KMS-11 (cell line): Measurements from ENCODE around the gene FARS2.

Experiments
- H2AFZ ChIP-seq: fragments of 200-600 bp; sonication (generic); 2 replicates; pipeline ENCODE4 v1.6.1; 2016; ENCODE audit warnings: antibody characterized with exemption, mixed run types, low read depth
- H3K27ac ChIP-seq: fragments of 200-600 bp; sonication (generic); 2 replicates; pipeline ENCODE4 v1.6.1; 2016; ENCODE audit warnings: mild to moderate bottlenecking, mixed run types
- H3K27me3 ChIP-seq: fragments of 200-600 bp; sonication (generic); 2 replicates; pipeline ENCODE4 v1.6.1; 2017; ENCODE audit warnings: mild to moderate bottlenecking, low read depth, mixed run types, moderate library complexity; ENCODE audit not compliant: insufficient read depth
- H3K36me3 ChIP-seq: fragments of 200-600 bp; sonication (generic); 2 replicates; pipeline ENCODE4 v1.6.1; 2017; ENCODE audit warnings: mild to moderate bottlenecking, mixed run types; ENCODE audit not compliant: insufficient read depth
- H3K4me1 ChIP-seq: fragments of 200-600 bp; sonication (generic); 2 replicates; pipeline ENCODE4 v1.6.1; 2016; ENCODE audit warnings: mild to moderate bottlenecking, low read depth, mixed run types; ENCODE audit not compliant: poor library complexity, severe bottlenecking
- H3K4me2 ChIP-seq: fragments of 200-600 bp; sonication (generic); 2 replicates; pipeline ENCODE4 v1.7.0; 2016; ENCODE audit warnings: mild to moderate bottlenecking, mixed run types
- H3K4me3 ChIP-seq: fragments of 200-600 bp; sonication (generic); IDR thresholded peaks from 2 replicates; pipeline ENCODE4 v1.6.1; 2017; ENCODE audit warnings: low read depth, low read length, mixed read lengths; ENCODE audit not compliant: insufficient read depth
- H3K79me2 ChIP-seq: fragments of 200-600 bp; sonication (generic); 2 replicates; pipeline ENCODE4 v1.6.1; 2016; ENCODE audit warnings: low read depth, mixed run types; ENCODE audit not compliant: insufficient read depth
- H3K9ac ChIP-seq: fragments of 200-600 bp; sonication (generic); 2 replicates; pipeline ENCODE4 v1.6.1; 2016; ENCODE audit warnings: mild to moderate bottlenecking, mixed run types
- H4K20me1 ChIP-seq: fragments of 200-600 bp; sonication (generic); 2 replicates; pipeline ENCODE4 v1.6.1; 2016; ENCODE audit warnings: mild to moderate bottlenecking, mixed run types; ENCODE audit not compliant: insufficient read depth
- TF ChIP-seq, protein P1 (sequence below): fragments of 200-600 bp; sonication (generic); conservative IDR thresholded peaks from 2 replicates; pipeline ENCODE4 v1.6.1; 2017; ENCODE audit warnings: low read depth, mild to moderate bottlenecking, antibody characterized with exemption, low read length, moderate library complexity, mixed read lengths

The FARS2 gene

DNA sequence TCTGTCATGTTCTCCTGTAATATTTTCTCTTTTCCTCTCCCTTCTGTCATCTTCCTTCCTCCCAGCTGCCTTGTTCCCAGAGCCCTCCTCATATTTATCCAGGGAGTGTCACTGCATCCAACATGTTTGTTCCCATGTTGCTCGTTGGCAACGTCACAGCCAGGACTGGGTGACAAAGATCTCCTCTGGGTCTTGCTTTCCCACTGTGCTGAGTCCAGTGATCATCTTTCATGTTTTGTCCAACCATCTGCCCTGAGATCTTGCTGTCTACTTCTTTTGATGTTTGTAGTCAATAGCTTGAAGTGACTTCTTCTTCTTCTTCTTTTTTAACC, 26.6 kb downstream of the FARS2 start:
- Histone ChIP-seq H3K4me2 (no peak overlapping the region), H3K79me2 (no peaks in the 10 kb centered on the region), H3K4me1 (peaks cover 3% of the 10 kb centered on the region), H3K36me3 (no peaks in the 10 kb centered on the region), H3K4me3 (no peak overlapping the region), H3K27me3 (no peaks in the 10 kb centered on the region), H4K20me1 (no peaks in the 10 kb centered on the region), H3K27ac (no peak overlapping the region), H2AFZ (no peak overlapping the region), H3K9ac (no peak overlapping the region)
- TF ChIP-seq, protein P1, sequence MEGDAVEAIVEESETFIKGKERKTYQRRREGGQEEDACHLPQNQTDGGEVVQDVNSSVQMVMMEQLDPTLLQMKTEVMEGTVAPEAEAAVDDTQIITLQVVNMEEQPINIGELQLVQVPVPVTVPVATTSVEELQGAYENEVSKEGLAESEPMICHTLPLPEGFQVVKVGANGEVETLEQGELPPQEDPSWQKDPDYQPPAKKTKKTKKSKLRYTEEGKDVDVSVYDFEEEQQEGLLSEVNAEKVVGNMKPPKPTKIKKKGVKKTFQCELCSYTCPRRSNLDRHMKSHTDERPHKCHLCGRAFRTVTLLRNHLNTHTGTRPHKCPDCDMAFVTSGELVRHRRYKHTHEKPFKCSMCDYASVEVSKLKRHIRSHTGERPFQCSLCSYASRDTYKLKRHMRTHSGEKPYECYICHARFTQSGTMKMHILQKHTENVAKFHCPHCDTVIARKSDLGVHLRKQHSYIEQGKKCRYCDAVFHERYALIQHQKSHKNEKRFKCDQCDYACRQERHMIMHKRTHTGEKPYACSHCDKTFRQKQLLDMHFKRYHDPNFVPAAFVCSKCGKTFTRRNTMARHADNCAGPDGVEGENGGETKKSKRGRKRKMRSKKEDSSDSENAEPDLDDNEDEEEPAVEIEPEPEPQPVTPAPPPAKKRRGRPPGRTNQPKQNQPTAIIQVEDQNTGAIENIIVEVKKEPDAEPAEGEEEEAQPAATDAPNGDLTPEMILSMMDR: no peak

- Histone ChIP-seq H3K27me3 (no peaks in the 10 kb centered on the region), H3K4me3 (no peak overlapping the region), H2AFZ (no peak overlapping the region), H4K20me1 (no peaks in the 10 kb centered on the region), H3K4me2 (no peak overlapping the region), H3K9ac (no peak overlapping the region), H3K79me2 (no peaks in the 10 kb centered on the region), H3K27ac (no peak overlapping the region), H3K4me1 (peaks cover 3% of the 10 kb centered on the region), H3K36me3 (no peaks in the 10 kb centered on the region)
- TF ChIP-seq, protein P1: no peak
Measured at GRCh38 chr6:5290097-5290496, 28.8 kb downstream of the FARS2 start.

GRCh38 chr6:5290500-5290899, 29.2 kb downstream of the FARS2 start:
- no peak overlapping the region for H3K4me3 ChIP-seq
- no peaks in the 10 kb centered on the region for H3K79me2 ChIP-seq
- H3K4me2 ChIP-seq: no peak overlapping the region
- H3K27ac ChIP-seq: no peak overlapping the region
- no peaks in the 10 kb centered on the region for H3K36me3 ChIP-seq
- no peaks in the 10 kb centered on the region for H3K27me3 ChIP-seq
- H3K9ac ChIP-seq: no peak overlapping the region
- H3K4me1 ChIP-seq: peaks cover 3% of the 10 kb centered on the region
- no peaks in the 10 kb centered on the region for H4K20me1 ChIP-seq
- no peak overlapping the region for H2AFZ ChIP-seq
- TF ChIP-seq, protein P1: no peak

- Histone ChIP-seq H3K36me3 (no peaks in the 10 kb centered on the region), H3K79me2 (no peaks in the 10 kb centered on the region), H3K27me3 (no peaks in the 10 kb centered on the region), H3K4me2 (no peak overlapping the region), H3K4me1 (peaks cover 3% of the 10 kb centered on the region), H3K4me3 (no peak overlapping the region), H3K27ac (no peak overlapping the region), H2AFZ (no peak overlapping the region), H4K20me1 (no peaks in the 10 kb centered on the region), H3K9ac (no peak overlapping the region)
- TF ChIP-seq, protein P1: no peak
Measured at GRCh38 chr6:5292154-5292553, 30.8 kb downstream of the FARS2 start.

DNA sequence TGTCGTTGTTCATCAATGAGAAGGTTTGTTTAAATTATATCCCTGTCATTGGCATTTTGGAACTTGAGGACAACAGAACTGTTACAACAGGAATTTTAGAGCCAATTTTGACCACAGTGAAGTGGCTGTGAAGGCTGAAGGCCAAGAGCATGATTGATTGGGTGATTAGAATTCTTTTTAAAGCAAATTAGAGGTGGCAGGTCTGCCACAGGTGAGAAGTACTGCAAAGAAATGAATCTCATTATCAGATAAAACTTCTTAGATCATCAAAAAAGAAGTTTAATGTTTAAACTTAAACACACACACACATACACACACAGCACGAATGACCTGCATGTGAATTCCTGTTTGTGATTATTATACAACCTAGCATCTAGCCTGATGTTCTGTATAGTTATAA, 32.4 kb downstream of the FARS2 start:
- Histone ChIP-seq H3K36me3 (no peaks in the 10 kb centered on the region), H3K4me3 (no peak overlapping the region), H4K20me1 (no peaks in the 10 kb centered on the region), H3K27me3 (no peaks in the 10 kb centered on the region), H2AFZ (no peak overlapping the region), H3K9ac (no peak overlapping the region), H3K79me2 (no peaks in the 10 kb centered on the region), H3K4me2 (no peak overlapping the region), H3K27ac (no peak overlapping the region), H3K4me1 (no peaks in the 10 kb centered on the region)
- TF ChIP-seq, protein P1: no peak
